Measurements from ENCODE around the gene COMMD6.
"Not testable (repeated sequence)": the region's sequence is repeated elsewhere in the genome, so short reads cannot be mapped to it uniquely, and the experiment has no call there.

COMMD6 gene

GRCh38 chr13:75554464-75554863 lies 16.8 kb upstream of the COMMD6 start:
- no peak overlapping the region for H3K4me3 ChIP-seq (ENCODE audit: low read depth, low read length)
- TF ChIP-seq MYC (IDR thresholded peaks at IDR 0.05; ENCODE audit: low read depth, low read length) (no peak), POLR2A (IDR thresholded peaks at IDR 0.05; ENCODE audit: extremely low read depth, insufficient read length) (no peak), CTCF (IDR thresholded peaks at IDR 0.05; ENCODE audit: low read depth, low read length) (no peak), MAX (IDR thresholded peaks at IDR 0.05; ENCODE audit: low read depth, low read length) (no peak)
- no peak for DNase-seq (ENCODE audit: low read depth)

- peak; percentile 69 for DNase-seq (ENCODE audit: low read depth)
- peak overlapping the region; percentile 88 for H3K4me3 ChIP-seq (ENCODE audit: low read depth, low read length)
- TF ChIP-seq CTCF (IDR thresholded peaks at IDR 0.05; ENCODE audit: low read depth, low read length): no peak
- TF ChIP-seq MYC (IDR thresholded peaks at IDR 0.05; ENCODE audit: low read depth, low read length): no peak
- no peak for TF ChIP-seq POLR2A (IDR thresholded peaks at IDR 0.05; ENCODE audit: extremely low read depth, insufficient read length)
- TF ChIP-seq MAX (IDR thresholded peaks at IDR 0.05; ENCODE audit: low read depth, low read length): no peak
These were observed 12.5 kb upstream of the COMMD6 start for GRCh38 chr13:75550159-75550567.

GRCh38 chr13:75549262-75550158 lies 11.9 kb upstream of the COMMD6 start, which contains the start of gene UCHL3:
Gene UCHL3, plus strand, starts transcription at chr13:75549791. Its CDS starts 30 bp downstream, at chr13:75549821.
- H3K4me3 ChIP-seq (ENCODE audit: low read depth, low read length): peak within 1 kb of the TSS; percentile 88
- TF ChIP-seq POLR2A (IDR thresholded peaks at IDR 0.05; ENCODE audit: extremely low read depth, insufficient read length): peak; percentile 81
- TF ChIP-seq MYC (IDR thresholded peaks at IDR 0.05; ENCODE audit: low read depth, low read length): peak; percentile 100
- TF ChIP-seq MAX (IDR thresholded peaks at IDR 0.05; ENCODE audit: low read depth, low read length): peak; percentile 99
- TF ChIP-seq CTCF (IDR thresholded peaks at IDR 0.05; ENCODE audit: low read depth, low read length): peak; percentile 66
- peak; percentile 97 for DNase-seq (ENCODE audit: low read depth)

- no peak for TF ChIP-seq CTCF (IDR thresholded peaks at IDR 0.05; ENCODE audit: low read depth, low read length)
- TF ChIP-seq POLR2A (IDR thresholded peaks at IDR 0.05; ENCODE audit: extremely low read depth, insufficient read length): no peak
- TF ChIP-seq MYC (IDR thresholded peaks at IDR 0.05; ENCODE audit: low read depth, low read length): no peak
- no peak for TF ChIP-seq MAX (IDR thresholded peaks at IDR 0.05; ENCODE audit: low read depth, low read length)
- no peak overlapping the region for H3K4me3 ChIP-seq (ENCODE audit: low read depth, low read length)
- DNase-seq (ENCODE audit: low read depth): no peak
These were observed 10.3 kb upstream of the COMMD6 start for GRCh38 chr13:75547917-75548316.

- not testable (repeated sequence) for DNase-seq (ENCODE audit: low read depth); H3K4me3 ChIP-seq (ENCODE audit: low read depth, low read length)
These were observed 7.7 kb upstream of the COMMD6 start for GRCh38 chr13:75545386-75545785.

GRCh38 chr13:75544681-75545330 lies 7.2 kb upstream of the COMMD6 start:
- DNase-seq (ENCODE audit: low read depth): peak; percentile 18
- no peak overlapping the region for H3K4me3 ChIP-seq (ENCODE audit: low read depth, low read length)
- no peak for TF ChIP-seq MYC (IDR thresholded peaks at IDR 0.05; ENCODE audit: low read depth, low read length)
- no peak for TF ChIP-seq POLR2A (IDR thresholded peaks at IDR 0.05; ENCODE audit: extremely low read depth, insufficient read length)
- no peak for TF ChIP-seq MAX (IDR thresholded peaks at IDR 0.05; ENCODE audit: low read depth, low read length)
- TF ChIP-seq CTCF (IDR thresholded peaks at IDR 0.05; ENCODE audit: low read depth, low read length): no peak
